Measurements from ENCODE around the gene ELF5.

DNA sequence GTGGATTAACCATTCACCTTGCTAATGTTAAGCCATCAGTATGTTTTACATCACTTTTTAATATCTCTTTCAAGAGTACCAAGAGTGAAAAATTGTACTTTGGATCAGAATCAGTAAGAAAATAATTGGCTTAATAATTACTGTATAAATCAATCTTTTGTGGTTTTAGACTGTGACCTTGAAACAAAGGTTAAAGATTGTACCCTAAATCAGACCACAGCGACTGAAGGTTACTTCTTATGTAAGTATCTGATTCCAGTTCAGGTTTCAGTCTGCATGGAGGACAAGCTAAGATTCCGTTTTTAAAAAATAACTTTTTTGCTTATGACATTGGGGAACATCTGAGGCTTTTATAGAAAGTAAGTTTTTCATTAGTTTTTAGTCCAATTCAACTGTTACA is 56.0 kb downstream of the ELF5 start:
- TF ChIP-seq POLR2AphosphoS5 (IDR thresholded peaks at IDR 0.05; ENCODE audit: low read depth, low read length), result no peak
- no peak for TF ChIP-seq TAF1 (IDR thresholded peaks at IDR 0.05; ENCODE audit: borderline replicate concordance, insufficient read depth, low read length)
- TF ChIP-seq SIN3A (IDR thresholded peaks at IDR 0.05; ENCODE audit: borderline replicate concordance, insufficient read depth, low read length), result no peak

Data from PFSK-1 (cell line).